HepG2 (cell line): Measurements from ENCODE around the gene PXK. TPM values are rescaled to one million over a fixed set of nuclear protein-coding genes. Genes with fewer than 3 reads are reported as not detected.

Source experiments
- ATAC-seq: fragments of 200-7000 bp; cut with Tn5 transposase; 3 replicates; pipeline ENCODE4 v1.9.1; 2020; ENCODE audit warnings: mild to moderate bottlenecking, moderate library complexity
- BruUV-seq: library from RNA; stranded (reverse); fragments of 400-500 nt; replicated peaks from 2 replicates; lab custom pipeline; 2021; lab: Mats Ljungman, UMichigan
- CTCF ChIA-PET: fragments of 300-600 bp; formaldehyde crosslinking; extraction: SDS; loops from one replicate; lab custom pipeline; 2021; ENCODE audit warnings: low total read pairs, inconsistent platforms, low intra/inter-chr PET ratio; lab: Yijun Ruan, JAX
- POLR2A ChIA-PET: fragments of 350-600 bp; sonication (Branson Sonifier 250); formaldehyde crosslinking; loops from one replicate; lab custom pipeline; 2020; ENCODE audit warnings: antibody characterized with exemption, inconsistent platforms; lab: Yijun Ruan, JAX
- DNase-seq: peaks from one replicate; pipeline ENCODE4 v3.0.0-alpha.2; 2015; ENCODE audit warnings: low spot score
- FAIRE-seq: peaks from 3 replicates; lab custom pipeline; 2011; peaks lifted over from hg19 to GRCh38; lab: Jason Lieb, UNC
- H2AFZ ChIP-seq: one replicate; pipeline ENCODE4 v1.6.1; 2011; ENCODE audit warnings: low read length, inconsistent platforms
- H3K27ac ChIP-seq: fragments of 300-600 bp; 3 replicates; pipeline ENCODE4 v1.8.0; 2011; ENCODE audit warnings: mixed run types, mild to moderate bottlenecking, mixed read lengths, low read length, inconsistent platforms; ENCODE audit not compliant: insufficient read depth; ENCODE audit errors: extremely low read length
- H3K27me3 ChIP-seq, 2 experiments: fragments of 200-600 bp in 1 of 2; 2 replicates in 1 of 2; 3 replicates in 1 of 2; pipeline versions ENCODE4 v1.6.0 to v1.8.0; 2011; ENCODE audit warnings: low read length in 2 of 2, mild to moderate bottlenecking in 2 of 2, moderate library complexity in 2 of 2, inconsistent platforms in 1 of 2; ENCODE audit not compliant: insufficient read depth in 2 of 2, control insufficient read depth in 1 of 2
- H3K36me3 ChIP-seq, 2 experiments: fragments of 200-600 bp in 1 of 2; replicated peaks in 1 of 2; 2 replicates in 1 of 2; 3 replicates in 1 of 2; pipeline versions ENCODE4 v1.5.1 to v1.8.0; 2011; ENCODE audit warnings: low read length in 2 of 2, inconsistent platforms in 1 of 2; ENCODE audit not compliant: insufficient read depth in 2 of 2, control insufficient read depth in 1 of 2
- H3K4me1 ChIP-seq: 2 replicates; pipeline ENCODE4 v1.5.1; 2012; ENCODE audit warnings: low read length, inconsistent platforms; ENCODE audit not compliant: insufficient read depth
- H3K4me2 ChIP-seq: 2 replicates; pipeline ENCODE4 v1.6.0; 2011; ENCODE audit warnings: low read depth, low read length, inconsistent platforms
- H3K4me3 ChIP-seq, 3 experiments: fragments of 200-600 bp in 1 of 3; sonication (generic), shearing (Covaris generic) in 1 of 3; replicated peaks in 1 of 3; 2 replicates each; pipeline ENCODE4 v1.5.1; 2011 to 2016; ENCODE audit warnings: low read length in 3 of 3, inconsistent platforms in 2 of 3, low read depth in 2 of 3, mild to moderate bottlenecking in 2 of 3, control low read depth in 1 of 3, mixed read lengths in 1 of 3; ENCODE audit not compliant: insufficient read depth in 1 of 3
- H3K79me2 ChIP-seq: one replicate; pipeline ENCODE4 v1.6.1; 2011; ENCODE audit warnings: low read length, inconsistent platforms; ENCODE audit not compliant: insufficient read depth
- H3K9ac ChIP-seq: 2 replicates; pipeline ENCODE4 v1.6.0; 2011; ENCODE audit warnings: mild to moderate bottlenecking, low read depth, low read length, inconsistent platforms; ENCODE audit not compliant: insufficient read depth
- H3K9me3 ChIP-seq: 2 replicates; pipeline ENCODE4 v1.5.1; 2012; ENCODE audit warnings: mild to moderate bottlenecking, low read length
- H4K20me1 ChIP-seq: 2 replicates; pipeline ENCODE4 v1.6.0; 2011; ENCODE audit warnings: inconsistent platforms, mild to moderate bottlenecking, low read length, moderate library complexity; ENCODE audit not compliant: insufficient read depth
- DNMT3B ChIP-seq: conservative IDR thresholded peaks from 2 replicates; pipeline ENCODE4 v1.6.1; 2016; ENCODE audit warnings: missing biosample characterization, control low read depth
- E2F2 ChIP-seq: sonication (generic); formaldehyde crosslinking; IDR thresholded peaks from 2 replicates; pipeline ENCODE4 v1.4.0; 2020; ENCODE audit warnings: missing genetic modification reagents, borderline replicate concordance
- HDAC6 ChIP-seq: fragments of 200-600 bp; sonication (generic); IDR thresholded peaks from 2 replicates; pipeline ENCODE4 v1.7.0; 2017; ENCODE audit warnings: mild to moderate bottlenecking, antibody characterized with exemption, low read length, low read depth
- LRRFIP1 ChIP-seq: sonication (generic); formaldehyde crosslinking; conservative IDR thresholded peaks from 2 replicates; pipeline ENCODE4 v1.4.0; 2020; ENCODE audit warnings: missing genetic modification reagents
- MAX ChIP-seq: IDR thresholded peaks from 2 replicates; pipeline ENCODE4 v1.6.1; 2012; ENCODE audit warnings: inconsistent platforms
- NFAT5 ChIP-seq: sonication (generic); formaldehyde crosslinking; IDR thresholded peaks from 2 replicates; pipeline ENCODE4 v1.4.0; 2020; ENCODE audit warnings: missing genetic modification reagents
- RARA ChIP-seq: IDR thresholded peaks from 2 replicates; pipeline ENCODE4 v1.6.1; 2016; ENCODE audit warnings: missing genetic modification reagents, missing compliant biosample characterization
- SIN3A ChIP-seq: IDR thresholded peaks from 2 replicates; pipeline ENCODE4 v1.6.1; 2011; ENCODE audit warnings: low read depth, mild to moderate bottlenecking, control low read depth, low read length, borderline replicate concordance
- SP2 ChIP-seq: sonication (generic); formaldehyde crosslinking; IDR thresholded peaks from 2 replicates; pipeline ENCODE4 v1.5.1; 2020; ENCODE audit warnings: mild to moderate bottlenecking, missing genetic modification reagents
- TBX2 ChIP-seq: sonication (generic); formaldehyde crosslinking; IDR thresholded peaks from 2 replicates; pipeline ENCODE4 v1.5.0; 2020; ENCODE audit warnings: missing genetic modification reagents, mild to moderate bottlenecking, borderline replicate concordance
- ZFP41 ChIP-seq: sonication (generic); formaldehyde crosslinking; IDR thresholded peaks from 2 replicates; pipeline ENCODE4 v1.4.0; 2020; ENCODE audit warnings: mild to moderate bottlenecking, missing genetic modification reagents, borderline replicate concordance
- ZNF558 ChIP-seq: sonication (generic); formaldehyde crosslinking; IDR thresholded peaks from 2 replicates; pipeline ENCODE4 v1.9.0; 2022; ENCODE audit warnings: mild to moderate bottlenecking, missing genetic modification reagents, borderline replicate concordance
- ZSCAN31 ChIP-seq: sonication (generic); formaldehyde crosslinking; IDR thresholded peaks from 2 replicates; pipeline ENCODE4 v1.5.0; 2020; ENCODE audit warnings: low read depth, mild to moderate bottlenecking, missing genetic modification reagents
- WGBS: methylation state at CpG from one replicate; pipeline ENCODE4 v1.1.6; 2017; ENCODE audit warnings: low lambda C conversion rate; 5-methylcytosine and 5-hydroxymethylcytosine counted together
- in situ Hi-C: cut with HindIII; loops from 2 replicates; pipeline ENCODE4 v1.10.0; 2017; ENCODE audit warnings: low pct_unique_long_range_greater_than_20kb; ENCODE audit not compliant: extremely low pct_ligation_motif_present
- intact Hi-C: fragments of 100-400 bp; cut with micrococcal nuclease; formaldehyde crosslinking; loops from one replicate; pipeline ENCODE4 v1.10.0; 2022; ENCODE audit not compliant: unreplicated experiment
- polyA plus RNA-seq, 8 experiments: library from polyadenylated mRNA; depleted of rRNA in 3 of 8; stranded (reverse) in 7 of 8; unstranded in 1 of 8; fragments of >200 nt; fragmentation: Illumina TruSeq in 4 of 8; extraction: Trizol in 4 of 8; gene quantifications; 2 replicates each; pipeline versions ENCODE4 v1.2.1 to v1.2.3, GENCODE V29; 2011 to 2016; ENCODE audit warnings: low read depth in 4 of 8, missing spikeins in 1 of 8, mixed read lengths in 1 of 8; ENCODE audit not compliant: insufficient read depth in 1 of 8
- total RNA-seq, 5 experiments: library from RNA; depleted of rRNA; stranded (reverse); fragments of >200 nt; fragmentation: Illumina TruSeq; extraction: Trizol; gene quantifications; 2 replicates each; pipeline ENCODE4 v1.2.3, GENCODE V29; 2016; ENCODE audit warnings: low read depth in 1 of 5

The PXK gene
- total and polyA plus RNA-seq, 2 of the 13 experiments (the other 11 are each of a cell fraction or from before 2014, with no cell fraction given), result 6.4 to 18.6 TPM

GRCh38 chr3:58471025-58471887 is 138.6 kb downstream of the PXK start:
- ChIA-PET POLR2A (interaction anchor here (1.2 to 2.9 kb wide), 12 partner anchors 14 to 66 kb away, joined by 3 to 26 read pairs (median 10); partner anchors contain the start of genes ACOX2, KCTD6 and PDHB), CTCF (no interaction called here)
- Histone ChIP-seq H3K9ac (peak overlapping the region; percentile 62), H3K79me2 (no peaks in the 10 kb centered on the region), H3K4me2 (peak overlapping the region; percentile 84), H4K20me1 (no peaks in the 10 kb centered on the region), H3K27me3 (no peaks in the 10 kb centered on the region), H3K9me3 (no peaks in the 10 kb centered on the region), H3K4me1 (peaks cover 73% of the 10 kb centered on the region), H3K27ac (peak overlapping the region; percentile 84), H2AFZ (peak overlapping the region; percentile 60), H3K4me3 (peak overlapping the region; percentile 8 to 58 (median 33); a peak in 3 of 6 replicates), H3K36me3 (no peaks in the 10 kb centered on the region)
- 0% methylated on average over 10 of the region's 10 CpGs for WGBS
- peak; percentile 95 for DNase-seq
- peak; percentile 91 for ATAC-seq
- peak; percentile 100 for FAIRE-seq
- intact Hi-C loops (loop anchor here (2.0 to 5.0 kb wide), 3 partner anchors 16 to 34 kb away; no protein-coding TSS in a partner anchor), in situ Hi-C loops (no loop called here)
- BruUV-seq, result no TSS peak
- TF ChIP-seq ZFP41 (CRISPR knock-in tag) (no peak), MAX (no peak), HDAC6 (no peak), E2F2 (CRISPR knock-in tag) (no peak), TBX2 (peak; percentile 100), RARA (peak; percentile 89), ZSCAN31 (CRISPR knock-in tag) (0 out of 2 replicates have a peak, but pooled peaks have one; percentile 56), SIN3A (peak; percentile 59; the same call in 1 of the 2 replicates), SP2 (no peak), NFAT5 (CRISPR knock-in tag) (no peak), ZNF558 (0 out of 2 replicates have a peak, but pooled peaks have one; percentile 32), LRRFIP1 (CRISPR knock-in tag) (no peak), DNMT3B (CRISPR knock-in tag) (peak; percentile 97)
